Astrocyte (in vitro differentiated cells and primary cell): Measurements from ENCODE around the gene CRYGN.

Experiments
- EZH2 ChIP-seq: IDR thresholded peaks from 2 replicates; pipeline ENCODE4 v1.6.1; 2012; ENCODE audit warnings: mild to moderate bottlenecking, low read length, inconsistent platforms; ENCODE audit not compliant: insufficient read depth
- TF ChIP-seq, protein P1 (sequence below): IDR thresholded peaks from 2 replicates; pipeline ENCODE4 v1.5.1; 2011; ENCODE audit warnings: low read depth, mild to moderate bottlenecking, inconsistent platforms, low read length, moderate library complexity; ENCODE audit not compliant: insufficient read depth

GRCh38 chr7:151434549-151434948 is 5.4 kb downstream of the CRYGN start:
- TF ChIP-seq, protein P1, sequence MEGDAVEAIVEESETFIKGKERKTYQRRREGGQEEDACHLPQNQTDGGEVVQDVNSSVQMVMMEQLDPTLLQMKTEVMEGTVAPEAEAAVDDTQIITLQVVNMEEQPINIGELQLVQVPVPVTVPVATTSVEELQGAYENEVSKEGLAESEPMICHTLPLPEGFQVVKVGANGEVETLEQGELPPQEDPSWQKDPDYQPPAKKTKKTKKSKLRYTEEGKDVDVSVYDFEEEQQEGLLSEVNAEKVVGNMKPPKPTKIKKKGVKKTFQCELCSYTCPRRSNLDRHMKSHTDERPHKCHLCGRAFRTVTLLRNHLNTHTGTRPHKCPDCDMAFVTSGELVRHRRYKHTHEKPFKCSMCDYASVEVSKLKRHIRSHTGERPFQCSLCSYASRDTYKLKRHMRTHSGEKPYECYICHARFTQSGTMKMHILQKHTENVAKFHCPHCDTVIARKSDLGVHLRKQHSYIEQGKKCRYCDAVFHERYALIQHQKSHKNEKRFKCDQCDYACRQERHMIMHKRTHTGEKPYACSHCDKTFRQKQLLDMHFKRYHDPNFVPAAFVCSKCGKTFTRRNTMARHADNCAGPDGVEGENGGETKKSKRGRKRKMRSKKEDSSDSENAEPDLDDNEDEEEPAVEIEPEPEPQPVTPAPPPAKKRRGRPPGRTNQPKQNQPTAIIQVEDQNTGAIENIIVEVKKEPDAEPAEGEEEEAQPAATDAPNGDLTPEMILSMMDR, result no peak
- TF ChIP-seq EZH2, result no peak
